GM13977 (cell line): ENCODE data around the gene ADAMTS17.
"Not testable (repeated sequence)": the region's sequence is repeated elsewhere in the genome, so short reads cannot be mapped to it uniquely, and the experiment has no call there.

Experiments used
- DNase-seq: peaks from one replicate; pipeline ENCODE4 v3.0.0; 2012; ENCODE audit warnings: low spot score
- in situ Hi-C: fragments of 300-500 bp; cut with MboI; formaldehyde crosslinking; loops from one replicate; pipeline ENCODE4 v1.12.0; 2022; ENCODE audit warnings: low sequenced_read_pairs, low pct_unique_long_range_greater_than_20kb, mixed read lengths, inconsistent platforms; ENCODE audit not compliant: unreplicated experiment
- TF ChIP-seq, protein P1 (sequence below): IDR thresholded peaks from 2 replicates; pipeline ENCODE4 v1.5.1; 2012; ENCODE audit warnings: mild to moderate bottlenecking, control low read depth; ENCODE audit not compliant: insufficient read depth; ENCODE audit errors: extremely low read depth, missing control alignments

The ADAMTS17 gene

GRCh38 chr15:100075229-100075628 is 266.5 kb downstream of the ADAMTS17 start:
- no peak for DNase-seq
- in situ Hi-C loops: no loop called here
- TF ChIP-seq, protein P1, sequence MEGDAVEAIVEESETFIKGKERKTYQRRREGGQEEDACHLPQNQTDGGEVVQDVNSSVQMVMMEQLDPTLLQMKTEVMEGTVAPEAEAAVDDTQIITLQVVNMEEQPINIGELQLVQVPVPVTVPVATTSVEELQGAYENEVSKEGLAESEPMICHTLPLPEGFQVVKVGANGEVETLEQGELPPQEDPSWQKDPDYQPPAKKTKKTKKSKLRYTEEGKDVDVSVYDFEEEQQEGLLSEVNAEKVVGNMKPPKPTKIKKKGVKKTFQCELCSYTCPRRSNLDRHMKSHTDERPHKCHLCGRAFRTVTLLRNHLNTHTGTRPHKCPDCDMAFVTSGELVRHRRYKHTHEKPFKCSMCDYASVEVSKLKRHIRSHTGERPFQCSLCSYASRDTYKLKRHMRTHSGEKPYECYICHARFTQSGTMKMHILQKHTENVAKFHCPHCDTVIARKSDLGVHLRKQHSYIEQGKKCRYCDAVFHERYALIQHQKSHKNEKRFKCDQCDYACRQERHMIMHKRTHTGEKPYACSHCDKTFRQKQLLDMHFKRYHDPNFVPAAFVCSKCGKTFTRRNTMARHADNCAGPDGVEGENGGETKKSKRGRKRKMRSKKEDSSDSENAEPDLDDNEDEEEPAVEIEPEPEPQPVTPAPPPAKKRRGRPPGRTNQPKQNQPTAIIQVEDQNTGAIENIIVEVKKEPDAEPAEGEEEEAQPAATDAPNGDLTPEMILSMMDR: no peak

DNA sequence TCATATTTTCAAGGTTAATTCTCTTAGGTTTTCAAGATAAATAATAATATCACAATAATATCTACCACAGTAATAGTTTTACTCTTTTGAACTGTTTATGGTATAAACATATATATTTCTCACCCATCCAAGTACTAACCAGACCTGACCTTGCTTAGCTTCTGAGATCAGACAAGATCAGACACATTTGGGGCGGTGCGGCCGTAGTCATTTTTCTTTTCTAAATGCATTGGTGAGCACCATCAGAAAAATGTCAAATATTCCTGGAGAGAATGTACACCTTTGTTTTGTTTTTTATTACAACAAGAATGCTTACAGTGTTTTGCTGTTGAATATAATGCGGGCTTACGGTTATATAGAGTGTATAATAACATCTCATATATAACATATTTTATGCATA is 267.8 kb downstream of the ADAMTS17 start:
- in situ Hi-C loops: no loop called here
- DNase-seq: no peak
- TF ChIP-seq, protein P1: no peak

DNA sequence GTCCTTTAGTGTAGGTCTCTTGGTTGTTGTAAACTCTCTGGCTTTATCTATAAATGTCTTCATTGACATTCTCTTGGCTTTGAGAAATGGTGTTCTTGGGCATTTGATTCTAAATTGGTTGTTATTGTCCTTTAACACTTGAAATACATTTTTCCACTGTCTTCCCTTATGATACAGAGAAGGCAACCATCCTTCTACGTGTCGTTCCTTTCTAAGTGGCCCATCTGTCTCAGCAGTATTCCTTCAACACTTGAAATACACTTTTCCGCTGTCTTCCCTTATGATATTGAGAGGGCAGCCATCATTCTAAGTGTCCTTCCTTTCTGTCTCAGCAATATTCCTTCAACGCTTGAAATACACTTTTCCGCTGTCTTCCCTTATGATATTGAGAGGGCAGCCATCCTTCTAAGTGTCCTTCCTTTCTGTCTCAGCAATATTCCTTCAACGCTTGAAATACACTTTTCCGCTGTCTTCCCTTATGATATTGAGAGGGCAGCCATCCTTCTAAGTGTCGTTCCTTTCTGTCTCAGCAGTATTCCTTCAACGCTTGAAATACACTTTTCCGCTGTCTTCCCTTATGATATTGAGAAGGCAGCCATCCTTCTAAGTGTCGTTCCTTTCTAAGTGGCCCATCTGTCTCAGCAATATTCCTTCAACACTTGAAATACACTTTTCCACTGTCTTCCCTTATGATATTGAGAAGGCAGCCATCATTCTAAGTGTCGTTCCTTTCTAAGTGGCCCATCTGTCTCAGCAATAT is 275.1 kb downstream of the ADAMTS17 start:
- DNase-seq, in situ Hi-C loops: not testable (repeated sequence)

DNA sequence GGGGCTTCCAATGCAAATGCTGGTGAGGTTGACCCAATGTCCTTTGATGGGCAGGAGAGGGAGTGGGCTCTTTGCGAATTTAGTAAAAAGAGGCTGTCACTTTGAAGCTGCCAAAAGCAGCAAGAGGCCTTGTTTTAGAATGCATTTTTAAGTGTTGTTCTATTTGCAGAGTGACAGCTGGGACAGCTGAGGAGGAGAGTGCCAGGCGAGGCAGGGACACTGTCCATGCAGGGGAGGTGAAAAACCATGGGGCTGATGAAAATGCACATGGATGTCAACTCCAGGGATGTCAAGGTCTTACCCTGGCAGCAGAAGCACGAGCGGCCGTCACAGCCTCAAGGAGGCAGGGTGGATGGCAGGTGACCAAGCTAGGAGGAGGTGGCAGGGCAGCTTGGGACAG is 279.8 kb downstream of the ADAMTS17 start:
- no peak for DNase-seq
- TF ChIP-seq, protein P1: no peak
- in situ Hi-C loops: no loop called here

GRCh38 chr15:100060276-100060926 is 281.4 kb downstream of the ADAMTS17 start:
- in situ Hi-C loops: no loop called here
- TF ChIP-seq, protein P1: no peak
- no peak for DNase-seq

DNA sequence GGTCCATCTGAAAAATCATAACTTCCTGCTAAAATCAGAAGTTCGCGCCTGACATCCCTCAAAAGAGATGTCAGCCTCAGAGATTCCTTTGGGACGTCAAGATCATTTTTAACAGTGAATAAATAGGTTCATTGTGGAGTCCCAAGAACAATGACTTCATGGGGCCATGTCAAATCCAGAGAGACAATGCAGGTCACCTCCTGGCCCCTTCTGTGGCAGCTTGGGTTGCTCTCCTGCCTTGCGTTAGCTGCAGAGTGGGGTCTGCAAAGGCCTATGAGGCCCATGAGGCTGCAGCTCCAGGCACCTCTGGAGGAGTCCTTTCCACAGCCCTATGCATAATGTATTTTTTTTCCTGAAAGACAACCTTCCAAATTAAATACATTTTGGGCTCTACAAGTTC is 282.3 kb downstream of the ADAMTS17 start:
- in situ Hi-C loops: no loop called here
- no peak for DNase-seq
- TF ChIP-seq, protein P1: no peak

DNA sequence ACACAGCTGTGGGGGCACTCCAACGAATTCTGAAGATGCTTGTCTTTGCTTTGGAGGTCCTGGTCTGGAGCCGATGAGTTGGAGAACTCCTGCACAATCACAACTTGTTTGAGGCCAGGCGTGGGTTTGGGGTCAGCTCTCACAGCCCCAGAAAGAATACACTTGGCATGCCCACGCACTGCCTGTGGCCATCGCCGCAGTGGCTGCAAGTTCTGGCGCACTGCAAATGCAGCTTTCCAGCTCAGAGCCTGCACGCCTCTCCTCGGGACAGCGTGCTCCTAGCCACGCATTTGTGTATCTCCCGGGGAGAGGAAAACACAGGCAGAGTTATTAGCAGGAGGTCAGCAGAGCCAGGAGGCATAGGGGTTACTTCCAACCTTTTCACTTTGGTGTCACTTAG is 282.7 kb downstream of the ADAMTS17 start:
- in situ Hi-C loops: no loop called here
- DNase-seq: no peak
- TF ChIP-seq, protein P1: no peak
